GM19025 (cell line): Measurements from ENCODE around the gene USP2.

Experiments
- ATAC-seq: cut with Tn5 transposase; IDR thresholded peaks from one replicate; pipeline ENCODE4 v1.9.1; 2021; ENCODE audit warnings: mild to moderate bottlenecking, low read depth, moderate library complexity; ENCODE audit not compliant: unreplicated experiment

Gene USP2, protein sequence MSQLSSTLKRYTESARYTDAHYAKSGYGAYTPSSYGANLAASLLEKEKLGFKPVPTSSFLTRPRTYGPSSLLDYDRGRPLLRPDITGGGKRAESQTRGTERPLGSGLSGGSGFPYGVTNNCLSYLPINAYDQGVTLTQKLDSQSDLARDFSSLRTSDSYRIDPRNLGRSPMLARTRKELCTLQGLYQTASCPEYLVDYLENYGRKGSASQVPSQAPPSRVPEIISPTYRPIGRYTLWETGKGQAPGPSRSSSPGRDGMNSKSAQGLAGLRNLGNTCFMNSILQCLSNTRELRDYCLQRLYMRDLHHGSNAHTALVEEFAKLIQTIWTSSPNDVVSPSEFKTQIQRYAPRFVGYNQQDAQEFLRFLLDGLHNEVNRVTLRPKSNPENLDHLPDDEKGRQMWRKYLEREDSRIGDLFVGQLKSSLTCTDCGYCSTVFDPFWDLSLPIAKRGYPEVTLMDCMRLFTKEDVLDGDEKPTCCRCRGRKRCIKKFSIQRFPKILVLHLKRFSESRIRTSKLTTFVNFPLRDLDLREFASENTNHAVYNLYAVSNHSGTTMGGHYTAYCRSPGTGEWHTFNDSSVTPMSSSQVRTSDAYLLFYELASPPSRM

DNA sequence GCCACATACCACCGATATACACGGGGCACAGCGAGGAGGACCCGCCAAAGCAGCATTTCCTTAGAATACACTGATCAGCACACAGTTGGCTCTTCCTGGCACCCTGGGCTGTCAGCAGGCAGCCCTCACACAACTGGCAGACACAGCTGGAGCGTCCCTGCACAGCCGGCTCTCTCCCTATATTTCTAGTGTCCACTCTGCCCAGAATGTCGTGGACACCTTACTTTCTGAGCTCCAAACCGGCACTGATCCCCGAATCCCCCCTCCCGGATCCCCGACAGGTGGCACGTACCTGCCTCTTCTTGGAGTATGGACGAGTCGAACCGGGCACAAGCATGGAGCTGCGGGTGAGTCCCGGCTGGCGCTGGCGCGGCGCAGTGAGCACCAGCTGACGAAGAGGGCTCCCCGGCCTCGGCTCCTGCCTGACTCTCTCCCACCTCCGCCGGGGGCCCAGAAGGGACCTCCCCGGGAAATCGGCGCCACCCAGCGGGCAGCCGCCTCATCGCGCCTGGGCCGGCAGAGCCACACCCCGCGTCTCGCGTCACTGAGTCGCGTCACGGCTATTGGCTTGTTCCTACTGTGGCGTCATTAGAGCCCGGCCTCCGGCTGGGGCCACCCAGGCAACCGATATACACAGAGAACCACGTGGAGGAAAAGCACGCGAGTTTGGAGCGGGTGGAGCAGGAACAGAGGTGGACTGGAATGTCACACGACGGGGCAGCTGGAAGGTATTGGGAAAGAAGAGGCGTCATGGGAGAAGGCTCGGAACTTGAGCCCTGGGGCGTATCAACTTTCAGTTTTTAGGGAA, at the start of gene USP2:
Gene USP2 (minus strand): TSS at position 510 of the 808 bp plus-strand sequence. CDS start 8,210 bp downstream, outside the sequence.
- ATAC-seq = peak; percentile 99

DNA sequence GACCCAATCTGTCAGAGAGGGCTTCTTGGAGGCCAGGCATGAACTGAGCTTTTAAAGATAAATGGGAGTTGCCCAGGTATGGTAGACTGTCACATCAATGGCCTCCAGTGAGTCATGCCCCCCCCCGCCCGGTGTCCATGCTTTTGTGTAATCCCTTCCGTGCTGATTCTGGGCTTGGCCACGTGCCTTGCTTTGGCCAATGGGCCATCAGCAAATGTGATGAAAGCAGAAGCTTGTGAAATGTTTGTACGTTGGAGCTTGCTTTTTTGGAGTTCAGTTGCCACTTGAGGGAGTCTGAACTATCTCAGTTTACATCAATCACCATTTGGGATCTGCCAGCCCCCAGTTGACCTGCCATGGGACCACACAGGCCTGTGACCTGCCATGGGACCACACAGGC, 45.8 kb upstream of the USP2 start:
- ATAC-seq = no peak

GRCh38 chr11:119426142-119426541, 44.7 kb upstream of the USP2 start:
- ATAC-seq = no peak

GRCh38 chr11:119424775-119425174, 43.3 kb upstream of the USP2 start:
- no peak for ATAC-seq

- ATAC-seq = no peak
Measured at GRCh38 chr11:119424276-119424675, 42.8 kb upstream of the USP2 start.

GRCh38 chr11:119423509-119424254, 42.2 kb upstream of the USP2 start:
- no peak for ATAC-seq

GRCh38 chr11:119422809-119423508, 41.5 kb upstream of the USP2 start, which contains the start of gene THY1:
THY1 (minus strand) TSS chr11:119423172; CDS start chr11:119420905, 2,267 bp downstream.
- ATAC-seq = no peak

GRCh38 chr11:119421941-119422808, 40.7 kb upstream of the USP2 start:
- ATAC-seq = no peak

DNA sequence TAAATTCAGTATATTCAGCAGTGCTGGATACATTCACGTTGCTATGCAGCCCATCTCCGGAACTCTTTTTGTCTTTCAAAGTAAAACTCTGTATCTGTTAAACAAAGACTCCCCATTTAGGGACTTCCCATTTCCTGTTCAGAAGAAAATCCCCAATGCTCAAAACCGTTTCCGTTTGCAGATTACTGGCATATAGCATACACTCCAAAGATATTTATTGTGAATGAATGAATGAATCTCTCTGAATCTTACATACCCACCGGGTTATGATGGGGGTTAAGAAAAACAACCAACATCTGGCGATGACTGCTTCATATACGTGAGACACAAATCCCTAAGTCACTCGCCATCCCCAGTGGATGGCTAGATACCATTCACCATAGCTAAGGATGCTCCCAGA, 39.9 kb upstream of the USP2 start:
- ATAC-seq = no peak

DNA sequence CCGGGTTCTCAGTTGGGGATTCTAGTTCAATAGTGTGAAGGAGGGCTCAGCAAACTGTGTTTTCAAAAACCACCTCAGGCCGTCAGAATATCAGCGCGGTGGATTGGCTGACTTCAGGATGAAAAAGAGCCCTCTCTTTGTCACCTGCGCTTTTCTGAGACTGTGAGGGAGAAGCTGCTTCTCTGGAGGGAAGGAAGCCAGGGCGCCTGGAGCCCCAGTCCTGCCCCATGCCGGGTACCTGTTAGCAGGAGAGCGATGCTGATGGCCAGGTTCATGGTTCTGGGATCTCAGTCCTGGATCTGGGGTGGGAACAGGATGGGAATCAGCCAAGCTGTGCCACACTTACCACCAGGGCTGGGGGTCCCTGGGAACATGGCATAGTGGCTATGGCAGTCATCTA, 39.1 kb upstream of the USP2 start:
- no peak for ATAC-seq

DNA sequence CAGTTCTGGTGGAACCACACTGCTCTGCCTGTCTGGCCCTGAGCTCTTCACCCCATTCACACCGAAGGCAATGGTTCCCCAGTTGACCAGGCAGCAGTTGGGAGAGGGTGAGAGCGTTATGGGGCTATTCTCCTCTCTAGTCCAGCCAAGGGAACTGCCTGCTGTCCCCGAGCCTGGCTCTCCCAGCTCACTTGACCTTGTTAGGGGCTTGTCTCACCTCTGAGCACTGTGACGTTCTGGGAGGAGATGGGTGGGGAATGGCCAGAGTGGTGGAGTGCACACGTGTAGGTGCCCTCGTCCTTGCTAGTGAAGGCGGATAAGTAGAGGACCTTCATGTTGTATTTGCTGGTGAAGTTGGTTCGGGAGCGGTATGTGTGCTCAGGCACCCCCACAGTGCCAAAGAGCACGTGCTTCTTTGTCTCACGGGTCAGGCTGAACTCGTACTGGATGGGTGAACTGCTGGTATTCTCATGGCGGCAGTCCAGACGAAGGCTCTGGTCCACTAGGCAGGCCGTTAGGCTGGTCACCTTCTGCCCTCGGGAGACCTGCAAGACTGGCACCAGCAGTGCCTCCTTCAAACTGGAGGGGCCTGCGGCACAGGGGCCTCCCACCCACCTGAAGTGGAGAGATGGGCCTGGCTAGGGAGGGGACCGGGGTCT, 38.5 kb upstream of the USP2 start:
- ATAC-seq = no peak

DNA sequence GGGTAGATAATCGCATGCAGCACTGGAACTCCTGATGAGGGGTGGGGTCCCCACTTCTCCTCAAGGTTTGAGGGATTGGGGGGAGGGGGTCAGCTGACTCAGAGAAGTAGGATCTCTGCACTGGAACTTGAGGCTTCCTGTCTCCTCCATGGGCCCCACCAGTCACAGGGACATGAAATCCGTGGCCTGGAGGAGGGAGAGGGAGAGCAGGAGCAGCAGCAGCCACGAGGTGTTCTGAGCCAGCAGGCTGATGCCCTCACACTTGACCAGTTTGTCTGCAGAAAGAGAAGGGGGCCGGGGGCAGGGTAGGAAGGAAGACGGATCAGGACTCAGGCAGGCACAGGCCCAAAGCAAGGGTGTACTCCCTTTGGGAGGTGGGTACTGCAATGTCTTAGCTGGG, 37.8 kb upstream of the USP2 start:
- ATAC-seq = no peak

DNA sequence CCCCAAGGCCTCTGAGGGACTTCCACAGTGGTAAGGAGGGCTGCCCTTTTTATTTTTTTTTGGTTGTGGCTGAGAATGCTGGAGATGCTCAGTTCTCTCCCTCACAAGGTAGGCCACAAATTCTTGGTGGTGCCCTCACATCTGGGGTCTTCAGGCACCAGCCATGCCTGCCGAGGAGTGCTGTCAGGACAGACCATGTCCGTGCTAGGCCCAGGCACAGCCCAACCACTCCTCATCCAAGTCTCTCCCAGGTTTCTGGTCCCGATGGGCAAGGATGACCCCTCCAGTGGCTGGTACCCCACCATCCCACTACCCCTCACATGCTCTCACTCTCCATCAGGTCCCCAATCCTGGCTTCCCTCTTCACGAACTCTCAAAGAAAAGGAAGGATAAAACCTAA, 37.3 kb upstream of the USP2 start:
- no peak for ATAC-seq

GRCh38 chr11:119417726-119418540, 36.4 kb upstream of the USP2 start:
- no peak for ATAC-seq

DNA sequence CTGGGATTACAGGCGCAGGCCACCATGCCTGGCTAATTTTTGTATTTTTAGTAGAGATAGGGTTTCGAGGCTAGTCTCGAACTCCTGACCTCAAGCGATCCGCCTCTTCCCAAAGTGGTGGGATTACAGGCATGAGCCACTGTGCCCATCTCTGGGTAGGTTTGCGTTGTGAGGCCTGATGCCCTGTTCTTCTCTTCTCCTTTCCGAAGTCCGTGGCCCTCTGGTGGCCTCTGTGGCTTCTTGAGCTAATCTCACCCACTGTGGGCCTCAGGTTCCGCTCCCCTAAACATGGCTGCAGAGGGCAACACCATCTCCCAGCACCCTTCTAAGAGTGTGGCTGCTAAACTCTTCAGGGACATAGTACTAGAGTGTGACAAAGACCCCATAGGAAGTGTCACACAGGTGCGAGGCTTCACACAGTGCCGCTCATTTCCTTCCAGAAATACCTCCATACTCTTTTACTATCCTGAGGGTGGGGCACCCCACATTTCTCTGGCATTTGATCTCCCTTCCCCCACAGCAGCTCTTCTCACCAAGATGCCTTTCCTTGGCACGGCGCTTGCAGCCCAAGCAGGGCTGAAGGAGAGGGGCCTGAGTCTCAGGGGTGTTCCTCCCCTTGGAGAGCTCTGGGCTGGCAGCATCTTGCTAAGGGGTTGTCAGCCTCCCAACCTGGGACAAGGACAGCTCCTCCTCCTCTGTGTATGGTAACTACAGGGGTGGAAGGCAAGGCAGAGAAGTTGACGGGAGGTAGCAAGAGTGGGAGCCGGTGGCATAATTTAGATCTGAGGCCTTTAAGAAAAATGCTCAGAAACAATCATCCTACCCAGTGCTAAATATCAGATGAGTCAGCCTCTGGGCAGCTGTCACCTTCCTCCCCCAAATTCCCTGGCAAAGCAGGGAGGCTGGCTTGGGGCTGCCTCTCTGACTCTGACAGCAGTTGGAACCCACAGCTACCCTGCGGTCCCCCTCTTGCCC, 35.4 kb upstream of the USP2 start:
- ATAC-seq = no peak

GRCh38 chr11:119415966-119416365, 34.5 kb upstream of the USP2 start:
- ATAC-seq = no peak
